CD4-positive, CD25-positive, alpha-beta regulatory T cell (primary cell): Measurements from ENCODE around the gene ABL2. TPM values are rescaled to one million over a fixed set of nuclear protein-coding genes. Genes with fewer than 3 reads are reported as not detected.
"Not testable (repeated sequence)": the region's sequence is repeated elsewhere in the genome, so short reads cannot be mapped to it uniquely, and the experiment has no call there.

ENCODE experiments used
- ATAC-seq, 2 donors: fragments of 150-1000 bp; cut with Tn5 transposase; one replicate each; pipeline ENCODE4 v1.10.0; 2021; ENCODE audit warnings: low read depth in 2 of 2, moderate number of reproducible peaks in 2 of 2, moderate library complexity in 1 of 2
- DNase-seq, 3 donors: peaks; one replicate each; pipeline versions ENCODE4 v3.0.0 to v3.0.0-alpha.2; 2012 to 2022; ENCODE audit warnings: mixed read lengths in 1 of 3
- H3K27ac ChIP-seq: one replicate; pipeline ENCODE4 v1.7.0; 2013; ENCODE audit warnings: mild to moderate bottlenecking, low read length; ENCODE audit not compliant: insufficient read depth, poor library complexity, severe bottlenecking
- H3K27me3 ChIP-seq: one replicate; pipeline ENCODE4 v1.7.0; 2013; ENCODE audit warnings: low read length; ENCODE audit not compliant: control insufficient read depth, insufficient read depth
- H3K36me3 ChIP-seq: one replicate; pipeline ENCODE4 v1.7.0; 2013; ENCODE audit warnings: mild to moderate bottlenecking, low read length, moderate library complexity; ENCODE audit not compliant: control insufficient read depth, insufficient read depth
- H3K4me1 ChIP-seq: 2 replicates; pipeline ENCODE4 v1.7.0; 2013; ENCODE audit warnings: mild to moderate bottlenecking, low read length; ENCODE audit not compliant: insufficient read depth, control insufficient read depth, poor library complexity, severe bottlenecking
- H3K4me3 ChIP-seq: one replicate; pipeline ENCODE4 v1.7.0; 2013; ENCODE audit warnings: low read depth, mild to moderate bottlenecking, low read length, moderate library complexity
- H3K9me3 ChIP-seq, 2 experiments: 1 replicate in 1 of 2; 2 replicates in 1 of 2; pipeline ENCODE4 v1.7.0; 2013; ENCODE audit warnings: low read length in 2 of 2, mild to moderate bottlenecking in 1 of 2, moderate library complexity in 1 of 2; ENCODE audit not compliant: control insufficient read depth in 2 of 2
- H3K27ac Mint-ChIP-seq, 3 donors: one replicate each; pipeline ENCODE4 v1.8.0; 2020 to 2022; ENCODE audit warnings: mild to moderate bottlenecking in 3 of 3, mixed read lengths in 3 of 3, moderate library complexity in 2 of 3
- H3K27me3 Mint-ChIP-seq: one replicate; pipeline ENCODE4 v1.8.0; 2022; ENCODE audit warnings: mild to moderate bottlenecking, mixed read lengths
- H3K36me3 Mint-ChIP-seq: one replicate; pipeline ENCODE4 v1.8.0; 2020; ENCODE audit warnings: mixed read lengths
- H3K4me1 Mint-ChIP-seq, 4 donors: one replicate each; pipeline ENCODE4 v1.8.0; 2020 to 2022; ENCODE audit warnings: mixed read lengths in 4 of 4, mild to moderate bottlenecking in 1 of 4
- H3K4me3 Mint-ChIP-seq, 4 donors: one replicate each; pipeline ENCODE4 v1.8.0; 2020 to 2022; ENCODE audit warnings: mild to moderate bottlenecking in 4 of 4, mixed read lengths in 4 of 4, moderate library complexity in 3 of 4
- H3K9me3 Mint-ChIP-seq, 7 donors: one replicate each; pipeline ENCODE4 v1.8.0; 2020 to 2022; ENCODE audit warnings: mixed read lengths in 7 of 7, mild to moderate bottlenecking in 3 of 7, moderate library complexity in 2 of 7
- polyA plus RNA-seq, 4 donors: library from polyadenylated mRNA; unstranded; fragments of 300-500 nt; fragmentation: Illumina TruSeq; gene quantifications; one replicate each; pipeline ENCODE4 v1.2.3, GENCODE V29; 2021
- total RNA-seq: library from RNA; stranded (reverse); gene quantifications from one replicate; pipeline ENCODE4 v1.2.3, GENCODE V29; 2022

Gene ABL2
- total and polyA plus RNA-seq, 5 donors from 2014 or later = 0.56 to 16.4 (median 1.1) TPM

GRCh38 chr1:179253286-179253972 lies 24.0 kb upstream of the ABL2 start:
- no peaks in the 10 kb centered on the region for H3K36me3 Mint-ChIP-seq
- Histone ChIP-seq H3K9me3 (no peaks in the 10 kb centered on the region), H3K4me1 (no peaks in the 10 kb centered on the region), H3K36me3 (no peaks in the 10 kb centered on the region), H3K27ac (no peak overlapping the region), H3K4me3 (no peak overlapping the region), H3K27me3 (no peaks in the 10 kb centered on the region)
- no peak overlapping the region for H3K4me3 Mint-ChIP-seq
- no peak overlapping the region for H3K27ac Mint-ChIP-seq
- DNase-seq = no peak
- H3K4me1 Mint-ChIP-seq = no peaks in the 10 kb centered on the region
- peaks cover 4% of the 10 kb centered on the region for H3K27me3 Mint-ChIP-seq
- no peak for ATAC-seq
- H3K9me3 Mint-ChIP-seq = no peaks in the 10 kb centered on the region

DNA sequence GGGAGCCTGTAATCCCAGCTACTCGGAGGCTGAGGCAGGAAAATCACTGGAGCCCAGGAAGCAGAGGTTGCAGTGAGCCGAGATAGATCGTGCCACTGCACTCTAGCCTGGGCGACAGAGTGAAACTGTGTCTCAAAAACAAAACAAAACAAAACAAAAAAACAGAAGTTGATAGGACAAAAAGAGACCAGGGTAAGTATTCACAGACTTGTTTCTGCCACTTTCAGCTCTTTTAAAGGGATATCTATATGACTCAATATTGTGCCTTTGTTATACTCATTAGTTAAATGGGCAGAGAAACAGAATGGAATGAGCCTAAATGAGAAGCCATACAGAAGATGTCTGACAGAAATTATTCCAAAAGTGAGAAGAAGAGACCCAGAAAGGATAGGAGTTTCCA lies 23.1 kb upstream of the ABL2 start:
- peak overlapping the region in 1 of 3 donors; percentile 21 for H3K27ac Mint-ChIP-seq
- H3K36me3 Mint-ChIP-seq = no peaks in the 10 kb centered on the region

DNA sequence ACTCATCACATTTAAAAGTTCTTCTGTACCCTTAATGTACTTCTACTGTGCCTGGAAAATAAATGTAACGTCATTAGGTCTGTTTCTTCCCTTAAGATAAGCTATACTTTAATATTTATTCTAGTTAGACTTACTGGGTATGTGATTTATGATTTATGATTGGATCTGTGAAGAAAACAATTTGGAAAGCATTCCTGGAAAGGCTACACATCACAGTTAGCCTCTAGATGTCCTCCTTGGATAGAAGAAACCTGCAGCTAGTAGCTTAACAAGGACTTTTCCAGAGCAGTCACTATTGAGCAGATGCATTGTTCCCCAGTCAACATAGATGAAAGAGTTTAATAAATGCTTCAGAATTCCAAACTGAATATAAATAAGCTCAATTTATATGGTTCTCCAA lies 22.2 kb upstream of the ABL2 start:
- no peaks in the 10 kb centered on the region for H3K36me3 Mint-ChIP-seq
- H3K27me3 Mint-ChIP-seq = peaks cover 4% of the 10 kb centered on the region
- DNase-seq (peak in 1 of 3 donors; percentile 16), ATAC-seq (no peak)
- no peaks in the 10 kb centered on the region for H3K9me3 Mint-ChIP-seq
- H3K27me3 ChIP-seq = no peaks in the 10 kb centered on the region
- no peak overlapping the region for H3K27ac ChIP-seq
- no peaks in the 10 kb centered on the region for H3K4me1 ChIP-seq
- no peaks in the 10 kb centered on the region for H3K4me1 Mint-ChIP-seq
- H3K4me3 ChIP-seq = no peak overlapping the region
- no peaks in the 10 kb centered on the region for H3K9me3 ChIP-seq
- no peaks in the 10 kb centered on the region for H3K36me3 ChIP-seq
- H3K27ac Mint-ChIP-seq = peak overlapping the region in 1 of 3 donors; percentile 59
- H3K4me3 Mint-ChIP-seq = no peak overlapping the region

More for the DNA sequence above, 23.1 kb upstream of the ABL2 start:
- Mint-ChIP-seq H3K4me3 (no peak overlapping the region), H3K4me1 (no peaks in the 10 kb centered on the region), H3K27me3 (peaks cover 4% of the 10 kb centered on the region), H3K9me3 (no peaks in the 10 kb centered on the region)
- ATAC-seq (no peak), DNase-seq (no peak)
- no peaks in the 10 kb centered on the region for H3K27me3 ChIP-seq
- no peak overlapping the region for H3K4me3 ChIP-seq
- no peak overlapping the region for H3K27ac ChIP-seq
- H3K4me1 ChIP-seq = no peaks in the 10 kb centered on the region
- no peaks in the 10 kb centered on the region for H3K36me3 ChIP-seq
- H3K9me3 ChIP-seq = no peaks in the 10 kb centered on the region

DNA sequence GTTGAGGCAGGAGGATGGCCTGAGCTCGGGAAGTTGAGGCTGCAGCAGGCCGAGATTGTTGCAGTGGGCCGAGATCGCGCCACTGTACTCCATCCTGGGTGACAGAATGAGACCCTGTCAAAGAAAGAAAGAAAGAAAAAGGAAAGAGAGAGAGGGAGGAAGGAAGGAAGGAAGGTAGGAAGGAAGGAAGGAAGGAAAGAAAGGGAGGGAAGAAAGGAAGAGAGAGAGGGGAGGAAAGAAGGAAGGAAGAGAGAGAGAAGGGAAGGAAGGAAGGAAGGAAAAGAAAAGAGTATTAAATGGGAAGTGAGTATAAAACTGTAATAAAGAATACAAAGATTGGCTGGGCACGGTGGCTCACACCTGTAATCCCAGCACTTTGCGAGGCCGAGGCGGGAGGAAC lies 18.4 kb upstream of the ABL2 start:
- Mint-ChIP-seq H3K36me3 (no peaks in the 10 kb centered on the region), H3K4me3 (no peak overlapping the region)
- ATAC-seq = no peak

DNA sequence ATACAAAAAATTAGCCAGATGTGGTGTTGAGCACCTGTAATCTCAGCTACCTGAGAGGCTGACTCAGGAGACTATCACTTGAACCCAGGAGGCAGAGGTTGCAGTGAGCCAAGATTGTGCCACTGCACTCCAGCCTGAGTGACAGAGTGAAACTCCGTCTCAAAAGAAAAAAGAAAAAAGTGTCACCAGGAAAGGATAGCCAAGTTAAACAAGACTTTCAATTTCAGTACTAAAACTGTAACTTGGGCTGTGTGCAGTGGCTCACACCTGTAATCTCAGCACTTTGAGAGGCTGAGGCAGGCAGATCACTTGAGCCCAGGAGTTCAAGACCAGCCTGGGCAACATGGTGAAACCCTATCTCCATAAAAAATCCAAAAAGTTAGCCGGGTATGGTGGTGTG lies 15.9 kb upstream of the ABL2 start:
- not testable (repeated sequence) for DNase-seq, H3K4me1 Mint-ChIP-seq, H3K27me3 Mint-ChIP-seq, H3K4me3 ChIP-seq, H3K4me3 Mint-ChIP-seq, H3K27me3 ChIP-seq, H3K9me3 ChIP-seq, H3K36me3 Mint-ChIP-seq, H3K27ac Mint-ChIP-seq, ATAC-seq, H3K27ac ChIP-seq, H3K4me1 ChIP-seq, H3K9me3 Mint-ChIP-seq, H3K36me3 ChIP-seq

More for the DNA sequence above, 18.4 kb upstream of the ABL2 start:
- H3K27ac Mint-ChIP-seq = no peak overlapping the region
- H3K27me3 Mint-ChIP-seq = no peaks in the 10 kb centered on the region
- Histone ChIP-seq H3K27ac (no peak overlapping the region), H3K4me1 (no peaks in the 10 kb centered on the region), H3K9me3 (no peaks in the 10 kb centered on the region), H3K4me3 (no peak overlapping the region), H3K36me3 (no peaks in the 10 kb centered on the region), H3K27me3 (no peaks in the 10 kb centered on the region)
- no peak for DNase-seq
- no peaks in the 10 kb centered on the region for H3K9me3 Mint-ChIP-seq
- no peaks in the 10 kb centered on the region for H3K4me1 Mint-ChIP-seq

GRCh38 chr1:179241530-179242097 lies 12.1 kb upstream of the ABL2 start:
- no peak for DNase-seq
- Histone ChIP-seq H3K27me3 (no peaks in the 10 kb centered on the region), H3K9me3 (no peaks in the 10 kb centered on the region), H3K27ac (no peak overlapping the region), H3K4me1 (no peaks in the 10 kb centered on the region), H3K4me3 (no peak overlapping the region), H3K36me3 (no peaks in the 10 kb centered on the region)
- no peak overlapping the region for H3K27ac Mint-ChIP-seq
- ATAC-seq = no peak
- H3K27me3 Mint-ChIP-seq = peaks cover 4% of the 10 kb centered on the region
- no peaks in the 10 kb centered on the region for H3K9me3 Mint-ChIP-seq
- H3K4me1 Mint-ChIP-seq = no peaks in the 10 kb centered on the region
- no peaks in the 10 kb centered on the region for H3K36me3 Mint-ChIP-seq
- H3K4me3 Mint-ChIP-seq = no peak overlapping the region

GRCh38 chr1:179237222-179237621 lies 7.7 kb upstream of the ABL2 start:
- Histone ChIP-seq H3K27me3 (no peaks in the 10 kb centered on the region), H3K4me1 (no peaks in the 10 kb centered on the region), H3K9me3 (no peaks in the 10 kb centered on the region), H3K27ac (no peak overlapping the region), H3K4me3 (no peak overlapping the region), H3K36me3 (no peaks in the 10 kb centered on the region)
- peaks cover 4% of the 10 kb centered on the region for H3K27me3 Mint-ChIP-seq
- H3K9me3 Mint-ChIP-seq = no peaks in the 10 kb centered on the region
- H3K4me1 Mint-ChIP-seq = no peaks in the 10 kb centered on the region
- no peak overlapping the region for H3K27ac Mint-ChIP-seq
- no peaks in the 10 kb centered on the region for H3K36me3 Mint-ChIP-seq
- no peak overlapping the region for H3K4me3 Mint-ChIP-seq
- ATAC-seq = no peak
- DNase-seq = no peak

DNA sequence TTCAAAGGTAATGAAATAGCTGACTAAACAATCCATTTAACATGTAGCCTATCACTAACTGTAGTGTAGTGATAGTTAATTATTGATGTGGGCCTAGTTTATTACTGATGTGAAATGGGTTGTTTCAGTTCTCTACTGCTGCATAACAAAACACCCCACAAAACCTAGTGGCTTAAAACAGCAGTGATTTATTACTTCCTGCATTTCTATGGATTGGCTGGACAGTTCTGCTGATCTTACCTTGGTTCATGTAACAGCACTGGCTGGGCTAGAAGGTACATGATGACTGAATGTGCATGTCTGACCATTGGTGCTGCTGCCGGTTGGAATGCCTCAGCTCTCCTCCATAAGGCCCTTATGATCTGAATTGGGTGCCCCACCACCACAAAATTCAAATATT lies 5.4 kb upstream of the ABL2 start:
- H3K27ac Mint-ChIP-seq = no peak overlapping the region
- H3K4me1 Mint-ChIP-seq = peaks cover 3 to 8% (median 5%) of the 10 kb centered on the region in 4 donors
- Histone ChIP-seq H3K9me3 (no peaks in the 10 kb centered on the region), H3K36me3 (no peaks in the 10 kb centered on the region), H3K4me3 (no peak overlapping the region), H3K27ac (no peak overlapping the region), H3K27me3 (no peaks in the 10 kb centered on the region), H3K4me1 (peaks cover 7% of the 10 kb centered on the region)
- H3K27me3 Mint-ChIP-seq = peaks cover 4% of the 10 kb centered on the region
- no peak overlapping the region for H3K4me3 Mint-ChIP-seq
- ATAC-seq (no peak), DNase-seq (no peak)
- H3K9me3 Mint-ChIP-seq = no peaks in the 10 kb centered on the region
- no peaks in the 10 kb centered on the region for H3K36me3 Mint-ChIP-seq
